ENCODE results near the gene ANKS1B.

- TF ChIP-seq YY1 (IDR thresholded peaks at IDR 0.05; ENCODE audit: insufficient read depth, insufficient read length), result no peak
- TF ChIP-seq SUZ12 (IDR thresholded peaks at IDR 0.05; ENCODE audit: extremely low read depth, insufficient read depth, insufficient read length), result no peak
- no peak for TF ChIP-seq ZNF274 (IDR thresholded peaks at IDR 0.05; ENCODE audit: low read depth, low read length)
Measured at GRCh38 chr12:99847936-99848335, 136.8 kb downstream of the ANKS1B start.
